ENCODE data around the gene HMGXB3. TPM values are rescaled to one million over a fixed set of nuclear protein-coding genes. Genes with fewer than 3 reads are reported as not detected.

HMGXB3 gene
- total and polyA plus RNA-seq, 2 of the 13 experiments (the other 11 are each of a cell fraction or from before 2014, with no cell fraction given), result 18.8 to 23.8 TPM

DNA sequence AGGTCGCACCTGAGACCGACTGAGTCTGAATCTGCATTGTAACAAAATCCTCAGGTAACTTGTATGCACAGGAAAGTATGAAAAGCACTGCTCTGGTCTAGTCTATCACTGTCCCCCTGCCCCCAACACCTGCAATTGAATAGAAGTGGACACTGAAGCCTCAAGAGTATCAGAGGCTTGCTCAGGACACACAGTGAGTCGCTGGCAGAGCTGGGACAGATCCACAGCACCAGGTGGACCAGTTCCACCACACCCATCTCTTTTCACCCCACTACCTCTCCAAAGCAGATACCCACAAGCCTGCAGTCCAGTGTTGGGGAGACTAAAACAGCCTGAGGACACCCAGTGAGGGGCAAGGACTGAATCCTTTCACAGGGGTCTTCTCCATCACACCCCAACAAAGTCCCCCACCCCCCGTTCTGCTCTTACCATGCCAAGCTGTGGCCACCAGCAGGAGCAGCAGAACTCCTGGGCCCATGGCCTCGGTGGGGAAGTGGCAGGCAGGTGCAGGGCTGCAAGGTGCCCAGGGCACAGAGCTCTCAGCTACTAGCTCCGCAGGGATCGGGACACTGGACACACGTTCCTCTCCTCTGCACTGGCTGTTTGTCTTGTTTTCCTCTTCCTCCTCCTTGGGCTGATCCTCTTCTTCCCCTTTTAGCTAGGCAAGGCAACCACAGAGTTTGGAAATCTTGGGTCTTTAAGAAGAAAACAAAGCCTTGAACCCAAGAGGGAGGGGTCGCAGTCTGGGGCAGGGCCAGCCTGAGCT is 85.6 kb downstream of the HMGXB3 start, which contains the start of gene CSF1R:
TSS of gene CSF1R (minus strand) at position 605 of the 766 bp plus-strand sequence. CDS start at position 478, 127 bp downstream.
- POLR2A ChIA-PET, result no interaction called here
- Histone ChIP-seq H3K4me2 (ENCODE audit: low read depth, low read length) (no peak within 1 kb of the TSS), H3K4me1 (ENCODE audit: insufficient read depth, low read length) (no peaks in the 10 kb centered on the region), H3K9ac (ENCODE audit: insufficient read depth, low read depth, low read length) (no peak within 1 kb of the TSS), H3K4me3 (replicated peaks in 1 of 3; ENCODE audit: insufficient read depth in 1 of 3, low read depth in 2 of 3, low read length in 3 of 3) (no peak within 1 kb of the TSS), H4K20me1 (ENCODE audit: insufficient read depth, low read length) (no peaks in the 10 kb centered on the region), H2AFZ (ENCODE audit: low read length) (no peak within 1 kb of the TSS), H3K27ac (ENCODE audit: extremely low read length, insufficient read depth, low read length) (no peak within 1 kb of the TSS), H3K79me2 (ENCODE audit: insufficient read depth, low read length) (no peaks in the 10 kb centered on the region), H3K27me3 (ENCODE audit: control insufficient read depth in 1 of 2, insufficient read depth in 2 of 2, low read length in 2 of 2) (peaks cover 2 to 28% of the 10 kb centered on the region in 2 experiments; a peak in 4 of 5 replicates), H3K9me3 (ENCODE audit: low read length) (no peaks in the 10 kb centered on the region), H3K36me3 (replicated peaks in 1 of 2; ENCODE audit: control insufficient read depth in 1 of 2, insufficient read depth in 2 of 2, low read length in 2 of 2) (no peaks in the 10 kb centered on the region)
- 35% methylated on average over 8 of the region's 9 CpGs for WGBS (ENCODE audit: low lambda C conversion rate)
- intact Hi-C loops (cut with micrococcal nuclease; ENCODE audit: unreplicated experiment) (no loop called here), in situ Hi-C loops (cut with HindIII; ENCODE audit: extremely low pct_ligation_motif_present, low pct_unique_long_range_greater_than_20kb) (no loop called here)
- DNase-seq (ENCODE audit: low spot score) (no peak), FAIRE-seq (no peak), ATAC-seq (no peak)
- TF ChIP-seq HMGXB4 (CRISPR knock-in tag; IDR thresholded peaks at IDR 0.05; ENCODE audit: borderline replicate concordance in 1 of 2, low read depth in 1 of 2), result no peak
- no TSS peak for BruUV-seq (replicated peaks)
- CTCF ChIA-PET (ENCODE audit: low intra/inter-chr PET ratio, low total read pairs), result no interaction called here

DNA sequence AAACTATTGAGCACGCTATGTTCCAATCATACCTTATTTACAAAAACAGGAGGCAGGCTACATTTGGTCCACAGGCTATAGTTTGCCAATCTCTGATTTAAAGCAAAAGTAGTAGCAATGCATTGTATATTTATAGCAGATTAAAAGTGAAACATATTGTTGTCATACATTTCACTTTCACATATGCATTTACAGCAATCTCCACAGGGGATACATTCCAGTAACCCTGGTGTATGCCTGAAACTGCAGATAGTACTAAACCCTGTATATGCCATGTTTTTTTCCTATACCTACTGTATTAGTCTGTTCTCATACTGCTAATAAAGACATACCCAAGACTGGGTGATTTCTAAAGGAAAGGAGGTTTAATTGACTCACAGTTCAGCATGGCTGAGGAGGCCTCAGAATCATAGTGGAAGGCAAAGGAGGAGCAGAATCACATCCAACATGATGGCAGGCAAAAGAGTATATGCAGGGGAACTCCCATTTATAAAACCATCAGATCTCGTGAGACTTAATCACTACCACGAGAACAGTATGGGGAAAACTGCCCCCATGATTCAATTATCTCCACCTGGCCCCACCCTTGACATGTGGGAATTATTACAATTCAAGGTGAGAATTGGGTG is 91.7 kb downstream of the HMGXB3 start:
- Histone ChIP-seq H3K4me1 (ENCODE audit: insufficient read depth, low read length) (no peaks in the 10 kb centered on the region), H4K20me1 (ENCODE audit: insufficient read depth, low read length) (no peaks in the 10 kb centered on the region), H3K36me3 (replicated peaks in 1 of 2; ENCODE audit: control insufficient read depth in 1 of 2, insufficient read depth in 2 of 2, low read length in 2 of 2) (no peaks in the 10 kb centered on the region), H3K9ac (ENCODE audit: insufficient read depth, low read depth, low read length) (no peak overlapping the region), H3K79me2 (ENCODE audit: insufficient read depth, low read length) (no peaks in the 10 kb centered on the region), H2AFZ (ENCODE audit: low read length) (no peak overlapping the region), H3K4me2 (ENCODE audit: low read depth, low read length) (no peak overlapping the region), H3K9me3 (ENCODE audit: low read length) (no peaks in the 10 kb centered on the region), H3K27me3 (ENCODE audit: control insufficient read depth in 1 of 2, insufficient read depth in 2 of 2, low read length in 2 of 2) (no peaks in the 10 kb centered on the region; a peak in 1 of 5 replicates), H3K4me3 (replicated peaks in 1 of 3; ENCODE audit: insufficient read depth in 1 of 3, low read depth in 2 of 3, low read length in 3 of 3) (no peak overlapping the region), H3K27ac (ENCODE audit: extremely low read length, insufficient read depth, low read length) (no peak overlapping the region)
- POLR2A ChIA-PET, result no interaction called here
- in situ Hi-C loops (cut with HindIII; ENCODE audit: extremely low pct_ligation_motif_present, low pct_unique_long_range_greater_than_20kb), result no loop called here
- DNase-seq (ENCODE audit: low spot score), result no peak
- BruUV-seq (replicated peaks), result no TSS peak
- WGBS (ENCODE audit: low lambda C conversion rate), result 30% methylated on average over 3 of the region's 3 CpGs
- ATAC-seq, result no peak
- CTCF ChIA-PET (ENCODE audit: low intra/inter-chr PET ratio, low total read pairs), result no interaction called here
- intact Hi-C loops (cut with micrococcal nuclease; ENCODE audit: unreplicated experiment), result no loop called here
- no peak for FAIRE-seq
- TF ChIP-seq, protein P1, sequence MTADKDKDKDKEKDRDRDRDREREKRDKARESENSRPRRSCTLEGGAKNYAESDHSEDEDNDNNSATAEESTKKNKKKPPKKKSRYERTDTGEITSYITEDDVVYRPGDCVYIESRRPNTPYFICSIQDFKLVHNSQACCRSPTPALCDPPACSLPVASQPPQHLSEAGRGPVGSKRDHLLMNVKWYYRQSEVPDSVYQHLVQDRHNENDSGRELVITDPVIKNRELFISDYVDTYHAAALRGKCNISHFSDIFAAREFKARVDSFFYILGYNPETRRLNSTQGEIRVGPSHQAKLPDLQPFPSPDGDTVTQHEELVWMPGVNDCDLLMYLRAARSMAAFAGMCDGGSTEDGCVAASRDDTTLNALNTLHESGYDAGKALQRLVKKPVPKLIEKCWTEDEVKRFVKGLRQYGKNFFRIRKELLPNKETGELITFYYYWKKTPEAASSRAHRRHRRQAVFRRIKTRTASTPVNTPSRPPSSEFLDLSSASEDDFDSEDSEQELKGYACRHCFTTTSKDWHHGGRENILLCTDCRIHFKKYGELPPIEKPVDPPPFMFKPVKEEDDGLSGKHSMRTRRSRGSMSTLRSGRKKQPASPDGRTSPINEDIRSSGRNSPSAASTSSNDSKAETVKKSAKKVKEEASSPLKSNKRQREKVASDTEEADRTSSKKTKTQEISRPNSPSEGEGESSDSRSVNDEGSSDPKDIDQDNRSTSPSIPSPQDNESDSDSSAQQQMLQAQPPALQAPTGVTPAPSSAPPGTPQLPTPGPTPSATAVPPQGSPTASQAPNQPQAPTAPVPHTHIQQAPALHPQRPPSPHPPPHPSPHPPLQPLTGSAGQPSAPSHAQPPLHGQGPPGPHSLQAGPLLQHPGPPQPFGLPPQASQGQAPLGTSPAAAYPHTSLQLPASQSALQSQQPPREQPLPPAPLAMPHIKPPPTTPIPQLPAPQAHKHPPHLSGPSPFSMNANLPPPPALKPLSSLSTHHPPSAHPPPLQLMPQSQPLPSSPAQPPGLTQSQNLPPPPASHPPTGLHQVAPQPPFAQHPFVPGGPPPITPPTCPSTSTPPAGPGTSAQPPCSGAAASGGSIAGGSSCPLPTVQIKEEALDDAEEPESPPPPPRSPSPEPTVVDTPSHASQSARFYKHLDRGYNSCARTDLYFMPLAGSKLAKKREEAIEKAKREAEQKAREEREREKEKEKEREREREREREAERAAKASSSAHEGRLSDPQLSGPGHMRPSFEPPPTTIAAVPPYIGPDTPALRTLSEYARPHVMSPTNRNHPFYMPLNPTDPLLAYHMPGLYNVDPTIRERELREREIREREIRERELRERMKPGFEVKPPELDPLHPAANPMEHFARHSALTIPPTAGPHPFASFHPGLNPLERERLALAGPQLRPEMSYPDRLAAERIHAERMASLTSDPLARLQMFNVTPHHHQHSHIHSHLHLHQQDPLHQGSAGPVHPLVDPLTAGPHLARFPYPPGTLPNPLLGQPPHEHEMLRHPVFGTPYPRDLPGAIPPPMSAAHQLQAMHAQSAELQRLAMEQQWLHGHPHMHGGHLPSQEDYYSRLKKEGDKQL (CRISPR knock-in tag; IDR thresholded peaks at IDR 0.05; ENCODE audit: low read depth), result no peak
- TF ChIP-seq ZGPAT (CRISPR knock-in tag; IDR thresholded peaks at IDR 0.05), result no peak
- no peak for TF ChIP-seq ZNF282 (IDR thresholded peaks at IDR 0.05; ENCODE audit: partially characterized antibody)
- TF ChIP-seq GLI4 (CRISPR knock-in tag; IDR thresholded peaks at IDR 0.05; ENCODE audit: borderline replicate concordance), result no peak
- TF ChIP-seq ZNF3 (CRISPR knock-in tag; IDR thresholded peaks at IDR 0.05), result no peak
- no peak for TF ChIP-seq ETV6 (CRISPR knock-in tag; conservative IDR thresholded peaks at IDR 0.05)
